ENCODE results near the gene CLIC4. TPM values are rescaled to one million over a fixed set of nuclear protein-coding genes. Genes with fewer than 3 reads are reported as not detected.

Gene CLIC4
- total RNA-seq, 1 experiment from 2014 or later, result 230 TPM

GRCh38 chr1:24745711-24746413 is 615 bp downstream of the CLIC4 start:
- Histone ChIP-seq H2BK120ac (ENCODE audit: low read depth, low read length, poor library complexity, severe bottlenecking) (no peak overlapping the region), H3K9ac (ENCODE audit: extremely low read depth, insufficient read length, low read length) (peak overlapping the region; percentile 99), H4K5ac (ENCODE audit: insufficient read length, low read depth, low read length) (no peak overlapping the region), H2BK20ac (ENCODE audit: low read depth, low read length, poor library complexity, severe bottlenecking) (no peak overlapping the region), H3K18ac (ENCODE audit: insufficient read length, low read depth, low read length) (peak overlapping the region; percentile 11), H3T11ph (ENCODE audit: low read length) (peak overlapping the region; percentile 69), H4K8ac (replicated peaks; ENCODE audit: insufficient read length, low read depth, low read length) (no peak overlapping the region), H3K9me3 (ENCODE audit: control insufficient read depth, low read depth, low read length) (no peaks in the 10 kb centered on the region), H3K27me3 (ENCODE audit: insufficient read depth, low read length) (no peaks in the 10 kb centered on the region), H3K4me2 (ENCODE audit: insufficient read depth, insufficient read length, low read length) (peak overlapping the region; percentile 83), H3K23me2 (ENCODE audit: insufficient read length, low read depth, low read length, poor library complexity, severe bottlenecking) (peaks cover 5% of the 10 kb centered on the region), H3K14ac (ENCODE audit: insufficient read depth, low read length) (peak overlapping the region; percentile 99), H3K4me1 (ENCODE audit: insufficient read depth, low read length) (peaks cover 13% of the 10 kb centered on the region), H2AFZ (ENCODE audit: low read length) (no peak overlapping the region), H2BK12ac (ENCODE audit: insufficient read length, low read depth, low read length) (no peak overlapping the region), H3K79me1 (ENCODE audit: insufficient read depth, low read depth, low read length, poor library complexity, severe bottlenecking) (no peaks in the 10 kb centered on the region), H3K79me2 (ENCODE audit: insufficient read depth, low read length) (peaks cover 44% of the 10 kb centered on the region; the same call in 1 of the 2 replicates), H2BK5ac (ENCODE audit: insufficient read length, low read length) (peak overlapping the region; percentile 23), H3K56ac (ENCODE audit: insufficient read length, low read depth, low read length) (no peak overlapping the region), H2AK5ac (ENCODE audit: insufficient read length, low read length) (no peak overlapping the region), H3K4ac (ENCODE audit: low read depth, low read length) (no peak overlapping the region; the same call in 1 of the 2 replicates), H2BK15ac (ENCODE audit: low read depth, low read length) (no peak overlapping the region; the same call in 1 of the 2 replicates), H4K20me1 (ENCODE audit: control insufficient read depth, insufficient read depth, insufficient read length) (no peaks in the 10 kb centered on the region), H3K23ac (ENCODE audit: insufficient read length, low read depth, low read length) (no peak overlapping the region), H4K91ac (ENCODE audit: insufficient read length, low read depth, low read length) (no peak overlapping the region), H3K27ac (ENCODE audit: insufficient read length, low read depth, low read length) (no peak overlapping the region)
- no peak for TF ChIP-seq CTCF (conservative IDR thresholded peaks at IDR 0.05)
- DNase-seq, result no peak
- Mint-ChIP-seq H3K36me3 (ENCODE audit: insufficient read depth in 1 of 3, low read depth in 3 of 3) (peaks cover 22 to 35% (median 27%) of the 10 kb centered on the region in 3 experiments), H3K4me1 (peaks cover 52 to 61% of the 10 kb centered on the region in 2 experiments), H3K4me3 (peak overlapping the region; percentile 91 to 95), H3K27ac (peak overlapping the region; percentile 96 to 98 (median 97)), H3K9me3 (no peaks in the 10 kb centered on the region; a peak in 1 of 5 replicates), H3K27me3 (ENCODE audit: low read depth) (no peaks in the 10 kb centered on the region)
- WGBS (ENCODE audit: extremely low coverage, insufficient read length, low lambda C conversion rate), result no CpG with 5 or more reads among the region's 70 CpGs

All from H9 (cell line).